IPS DF 4.7 (cell line): ENCODE results near the gene UTS2.

Experiments used
- DNase-seq: peaks from one replicate; pipeline ENCODE4 v3.0.0-alpha.2; 2013; ENCODE audit warnings: low spot score; ENCODE audit errors: extremely low read depth

The UTS2 gene

GRCh38 chr1:7813677-7814373 lies 39.0 kb downstream of the UTS2 start:
- no peak for DNase-seq

DNA sequence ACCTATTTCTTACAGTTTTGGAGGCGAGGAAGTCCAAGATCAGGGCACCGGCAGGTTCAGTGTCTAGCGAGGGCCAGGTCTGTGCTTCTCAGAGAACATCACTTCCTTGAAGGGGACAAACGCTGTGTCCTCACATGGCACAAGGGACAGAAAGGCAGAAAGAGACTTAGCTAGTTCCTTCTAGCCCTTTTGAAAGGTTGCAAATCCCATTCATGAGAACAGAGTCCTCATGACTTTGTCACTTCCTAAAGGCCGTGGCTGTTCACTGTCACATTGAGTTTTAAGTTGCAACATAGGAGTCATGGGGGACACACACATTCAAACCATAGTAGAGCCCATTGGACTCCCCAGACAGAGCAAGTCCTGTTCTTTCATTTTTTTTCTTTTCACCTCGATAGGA lies 41.4 kb downstream of the UTS2 start:
- DNase-seq = no peak

DNA sequence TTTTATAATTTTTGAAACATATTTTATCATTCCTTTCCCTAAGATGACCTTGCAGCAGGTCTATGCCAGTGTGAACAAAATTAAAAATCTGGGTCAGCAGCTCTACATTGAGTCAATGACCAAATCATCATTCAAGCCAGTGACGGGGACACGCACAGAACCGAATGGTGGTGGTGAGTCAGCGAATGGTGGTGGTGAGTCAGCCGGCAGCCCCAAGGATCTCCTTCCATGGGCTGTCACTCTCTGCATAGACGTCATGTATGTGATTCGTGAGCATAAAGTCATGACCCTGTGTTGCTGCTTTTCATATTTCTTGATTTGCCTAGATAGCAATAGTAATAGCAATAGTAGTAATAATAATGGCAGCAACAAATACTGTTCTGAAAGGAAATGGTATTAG lies 42.5 kb downstream of the UTS2 start:
- no peak for DNase-seq

DNA sequence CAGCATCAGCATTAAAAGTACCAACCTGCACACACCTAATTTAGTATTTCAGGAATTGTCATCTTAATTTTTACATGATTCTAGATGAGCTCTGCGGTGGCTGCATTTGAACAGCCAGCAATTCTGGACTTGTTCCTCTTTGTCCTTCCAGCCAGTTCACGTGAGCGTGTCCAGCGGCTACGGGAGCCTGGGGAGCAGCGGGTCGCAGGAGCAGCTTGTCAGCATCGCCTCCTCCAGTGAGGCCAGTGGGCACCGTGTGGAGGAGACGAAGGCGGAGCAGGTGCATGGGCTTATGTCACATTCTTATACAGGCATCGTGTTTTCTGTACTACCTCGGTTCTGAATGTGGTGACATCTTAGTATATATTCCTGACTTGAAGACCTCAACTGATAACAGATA lies 43.1 kb downstream of the UTS2 start:
- DNase-seq = no peak

- no peak for DNase-seq
Measured at GRCh38 chr1:7808253-7808844, 44.5 kb downstream of the UTS2 start.

- DNase-seq = no peak
Measured at GRCh38 chr1:7805460-7805859, 47.4 kb downstream of the UTS2 start.
